GM19025 (cell line): ENCODE results near the gene GARNL3.

Source experiments
- ATAC-seq: cut with Tn5 transposase; IDR thresholded peaks from one replicate; pipeline ENCODE4 v1.9.1; 2021; ENCODE audit warnings: mild to moderate bottlenecking, low read depth, moderate library complexity; ENCODE audit not compliant: unreplicated experiment

The GARNL3 gene

DNA sequence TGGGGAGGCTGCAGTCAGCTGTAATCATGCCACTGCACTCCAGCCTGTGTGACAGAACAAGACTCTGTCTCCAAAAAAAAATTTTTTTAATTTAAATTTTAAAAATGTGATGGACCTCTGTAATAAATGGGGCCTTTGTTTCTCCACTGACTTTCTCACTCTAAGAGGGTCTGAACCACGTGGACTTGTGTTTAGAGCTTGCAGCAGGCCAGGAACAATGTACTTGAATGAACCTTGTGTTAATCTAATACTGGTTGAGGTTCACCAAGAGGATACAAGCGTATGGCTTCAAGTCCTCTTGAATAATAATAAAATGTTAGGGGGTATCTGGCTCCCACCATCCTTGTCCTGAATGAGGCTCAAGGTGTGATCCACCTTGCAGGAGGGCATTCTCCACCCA, 118.0 kb downstream of the GARNL3 start:
- no peak for ATAC-seq

DNA sequence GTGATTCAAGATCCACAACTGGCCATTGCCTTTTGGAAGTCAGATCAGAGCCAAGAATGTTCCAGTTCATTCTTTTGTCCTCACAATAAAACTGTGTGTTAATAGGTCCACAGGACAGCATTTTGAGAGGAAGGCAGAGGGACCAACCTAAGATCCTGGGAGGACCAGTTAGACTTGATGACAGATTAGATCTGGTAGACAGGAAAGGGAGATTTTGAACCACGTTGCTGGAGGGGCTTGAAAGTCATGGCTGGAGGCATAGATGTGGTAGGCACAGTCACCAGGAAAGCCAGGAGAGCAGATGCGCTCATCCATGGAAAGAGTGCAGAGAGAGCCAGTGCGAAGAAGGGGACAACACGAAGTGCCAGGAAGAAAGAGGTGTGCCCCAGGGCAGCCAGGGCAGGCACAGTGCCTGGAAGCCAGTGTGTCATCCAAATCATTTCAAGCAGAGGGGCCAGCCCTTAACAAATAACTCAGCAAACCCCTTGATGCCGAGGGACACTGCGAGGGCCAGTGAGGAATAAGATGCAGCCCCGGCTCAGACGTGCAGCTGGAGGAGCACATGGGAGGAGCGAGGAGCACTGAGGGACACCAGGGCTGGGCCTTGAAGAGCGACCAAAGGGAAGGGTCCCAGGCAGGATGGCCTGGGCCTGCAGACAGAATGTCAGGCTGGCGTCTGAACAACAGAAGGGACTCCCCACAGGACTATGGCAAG, 119.6 kb downstream of the GARNL3 start:
- no peak for ATAC-seq

- no peak for ATAC-seq
Observed at GRCh38 chr9:127384901-127385300, 120.3 kb downstream of the GARNL3 start.

GRCh38 chr9:127386249-127386648, 121.7 kb downstream of the GARNL3 start:
- no peak for ATAC-seq

DNA sequence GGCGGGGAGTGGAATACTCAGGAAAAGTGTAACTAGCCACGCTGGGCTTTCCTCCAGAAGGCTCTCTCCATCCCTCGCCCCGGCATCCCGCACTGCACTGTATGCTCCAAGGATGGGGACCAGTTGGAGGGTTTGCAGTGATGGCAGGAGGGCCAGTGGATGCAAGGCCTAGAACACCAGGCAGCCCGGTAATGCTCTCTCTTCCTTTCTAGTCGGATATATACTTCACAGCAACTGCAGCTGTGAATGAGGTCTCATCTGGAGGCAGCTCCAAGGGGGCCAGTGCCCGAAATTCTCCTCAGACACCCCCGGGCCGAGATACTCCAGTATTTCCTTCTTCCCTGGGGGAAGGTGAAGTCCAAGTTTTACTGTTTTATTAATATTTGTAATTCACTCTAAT, 122.4 kb downstream of the GARNL3 start:
- ATAC-seq = no peak

DNA sequence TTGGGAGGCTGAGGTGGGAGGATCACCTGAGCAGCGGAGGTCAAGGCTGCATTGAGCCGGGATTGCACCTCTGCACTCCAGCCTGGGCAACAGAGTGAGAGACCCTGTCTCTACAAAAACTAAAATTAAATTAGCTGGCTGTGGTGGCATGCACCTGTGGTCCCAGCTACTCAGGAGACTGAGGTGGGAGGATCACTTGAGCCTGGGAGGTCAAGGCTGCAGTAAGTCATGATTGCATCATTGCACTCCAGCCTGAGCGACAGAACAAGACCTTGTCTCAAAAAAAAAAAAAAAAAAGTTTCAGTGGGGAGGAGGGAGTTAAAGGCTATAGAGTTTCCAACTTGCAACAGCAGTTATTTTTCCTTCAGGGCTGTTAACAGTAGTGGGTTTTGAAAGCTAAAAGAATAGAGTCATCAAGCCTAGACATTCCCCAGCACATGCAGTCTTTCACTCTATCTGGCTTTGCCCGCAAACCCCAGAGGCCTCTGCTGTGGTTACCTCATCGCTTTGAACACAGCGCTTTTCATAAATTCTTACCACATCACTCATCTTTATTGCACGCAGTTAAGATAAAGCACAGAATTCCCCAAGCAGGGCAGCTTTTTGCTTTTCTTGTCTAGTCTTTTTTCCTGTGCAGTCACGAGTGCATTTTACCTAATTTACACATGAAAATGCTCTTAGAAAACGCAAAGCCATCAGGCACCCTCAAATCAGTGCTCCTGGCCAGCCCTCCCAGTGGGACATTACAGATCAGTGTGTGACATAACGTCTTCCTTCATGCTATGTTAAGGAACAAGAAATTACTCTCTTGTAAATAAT, 123.7 kb downstream of the GARNL3 start:
- peak; percentile 71 for ATAC-seq

DNA sequence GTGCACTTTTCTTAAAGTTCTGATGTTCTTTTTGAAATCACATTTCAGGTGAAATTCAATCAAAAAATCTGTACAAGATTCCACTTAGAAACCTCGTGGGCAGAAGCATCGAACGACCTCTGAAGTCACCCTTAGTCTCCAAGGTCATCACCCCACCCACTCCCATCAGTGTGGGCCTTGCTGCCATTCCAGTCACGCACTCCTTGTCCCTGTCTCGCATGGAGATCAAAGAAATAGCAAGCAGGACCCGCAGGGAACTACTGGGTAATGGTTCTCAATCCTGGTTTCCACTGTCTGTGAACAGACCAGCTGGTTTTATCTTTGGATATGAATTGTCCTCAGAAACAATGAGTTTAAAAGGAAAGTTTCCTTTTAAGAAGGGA, 124.3 kb downstream of the GARNL3 start:
- no peak for ATAC-seq

GRCh38 chr9:127389381-127390247, 125.0 kb downstream of the GARNL3 start:
- ATAC-seq = no peak

- ATAC-seq = no peak
Observed at GRCh38 chr9:127390248-127390545, 125.6 kb downstream of the GARNL3 start.

DNA sequence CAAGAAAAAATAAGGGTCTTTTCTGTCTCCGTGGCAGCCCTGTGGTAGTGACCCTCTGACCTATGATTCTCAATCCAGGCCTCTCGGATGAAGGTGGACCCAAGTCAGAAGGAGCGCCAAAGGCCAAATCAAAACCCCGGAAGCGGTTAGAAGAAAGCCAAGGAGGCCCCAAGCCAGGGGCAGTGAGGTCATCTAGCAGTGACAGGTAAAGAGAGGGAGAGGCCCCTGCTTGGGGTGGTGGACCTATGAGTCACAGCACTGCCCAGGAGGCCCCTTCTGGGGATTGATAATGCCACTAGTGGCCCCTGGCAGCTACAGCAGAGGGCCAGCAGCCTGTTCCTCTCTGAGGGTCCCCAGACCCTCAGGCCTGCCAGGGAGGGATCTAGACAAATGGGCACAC, 126.0 kb downstream of the GARNL3 start:
- ATAC-seq = no peak

DNA sequence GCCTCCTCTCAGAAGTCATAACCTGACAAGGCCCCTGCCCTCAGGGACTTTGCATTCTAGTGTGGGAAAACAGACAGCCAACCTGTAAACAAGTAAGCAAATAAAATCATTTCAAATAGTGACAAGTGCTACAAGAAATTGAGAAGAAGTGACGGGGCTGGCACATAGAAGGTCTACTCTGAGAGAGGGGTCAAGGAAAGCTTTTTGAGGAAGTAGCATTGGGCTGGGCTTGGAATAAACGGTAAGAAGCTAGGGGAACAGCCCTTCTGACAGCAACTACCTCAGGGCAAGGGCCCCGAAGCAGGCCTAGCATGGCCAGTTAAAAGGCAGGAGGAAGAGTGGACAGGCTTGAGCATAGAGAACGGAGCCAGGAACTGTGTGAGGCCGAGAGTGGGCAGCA, 127.6 kb downstream of the GARNL3 start:
- no peak for ATAC-seq

- ATAC-seq = no peak
Observed at GRCh38 chr9:127392976-127393375, 128.4 kb downstream of the GARNL3 start.

DNA sequence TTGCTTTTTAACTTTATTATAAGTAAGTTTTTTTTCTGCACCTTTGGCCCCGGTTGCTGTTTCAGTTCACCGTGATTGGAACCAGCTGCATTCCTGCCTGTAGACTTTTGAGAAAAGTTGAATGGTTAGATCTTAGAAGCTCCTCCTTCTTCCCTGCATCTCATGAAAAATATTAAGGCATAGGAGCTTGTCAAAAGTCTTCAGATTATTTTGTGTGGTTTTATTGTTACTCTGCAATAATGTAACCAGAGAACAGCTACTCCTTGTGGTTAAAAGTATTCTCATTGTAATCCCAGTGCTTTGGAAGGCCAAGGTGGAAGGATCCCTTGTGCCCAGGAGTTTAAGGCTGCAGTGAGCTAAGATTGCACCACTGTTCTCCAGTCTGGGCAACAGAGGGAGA, 129.1 kb downstream of the GARNL3 start:
- ATAC-seq = no peak

DNA sequence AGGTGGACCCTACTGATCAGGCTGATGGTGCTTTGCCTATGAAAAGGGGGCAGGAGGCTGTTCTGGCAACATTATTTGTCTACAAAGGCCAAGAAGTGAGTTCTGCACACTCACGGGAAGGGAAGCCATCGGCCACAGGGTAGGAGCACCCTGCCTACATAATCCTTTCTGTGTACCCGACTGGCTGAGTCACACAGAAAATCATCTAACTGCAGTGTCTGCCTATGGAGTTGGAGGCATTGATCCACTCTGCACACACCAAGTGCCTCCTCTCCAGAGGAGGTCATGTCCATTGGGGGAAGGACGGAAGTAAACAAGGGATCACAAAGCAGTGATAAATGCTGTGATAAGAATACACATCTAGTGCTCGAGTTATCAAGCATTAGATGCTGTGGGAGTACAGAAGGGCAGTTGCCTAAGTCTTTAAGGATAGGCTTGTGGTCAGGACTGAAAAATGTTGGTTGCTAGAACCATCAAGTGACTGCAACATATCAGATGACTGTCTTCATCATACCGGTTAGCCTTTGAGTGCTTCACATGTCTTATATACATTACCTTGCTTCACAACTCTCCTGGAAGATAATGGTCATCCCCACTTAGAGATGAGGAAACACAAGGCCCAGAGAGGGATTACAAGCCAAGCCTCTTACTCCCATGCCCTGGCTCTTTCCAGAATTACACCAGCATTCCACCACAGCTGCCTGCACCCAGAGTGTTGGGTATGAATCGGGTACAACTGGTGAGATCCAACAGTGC, 131.1 kb downstream of the GARNL3 start:
- ATAC-seq = no peak

GRCh38 chr9:127396253-127396807, 131.8 kb downstream of the GARNL3 start:
- no peak for ATAC-seq

GRCh38 chr9:127396808-127397645, 132.5 kb downstream of the GARNL3 start, which contains the start of gene SLC2A8:
TSS of gene SLC2A8 (plus strand) at chr9:127397169. CDS start at chr9:127397231, 62 bp downstream.
- peak; percentile 96 for ATAC-seq

DNA sequence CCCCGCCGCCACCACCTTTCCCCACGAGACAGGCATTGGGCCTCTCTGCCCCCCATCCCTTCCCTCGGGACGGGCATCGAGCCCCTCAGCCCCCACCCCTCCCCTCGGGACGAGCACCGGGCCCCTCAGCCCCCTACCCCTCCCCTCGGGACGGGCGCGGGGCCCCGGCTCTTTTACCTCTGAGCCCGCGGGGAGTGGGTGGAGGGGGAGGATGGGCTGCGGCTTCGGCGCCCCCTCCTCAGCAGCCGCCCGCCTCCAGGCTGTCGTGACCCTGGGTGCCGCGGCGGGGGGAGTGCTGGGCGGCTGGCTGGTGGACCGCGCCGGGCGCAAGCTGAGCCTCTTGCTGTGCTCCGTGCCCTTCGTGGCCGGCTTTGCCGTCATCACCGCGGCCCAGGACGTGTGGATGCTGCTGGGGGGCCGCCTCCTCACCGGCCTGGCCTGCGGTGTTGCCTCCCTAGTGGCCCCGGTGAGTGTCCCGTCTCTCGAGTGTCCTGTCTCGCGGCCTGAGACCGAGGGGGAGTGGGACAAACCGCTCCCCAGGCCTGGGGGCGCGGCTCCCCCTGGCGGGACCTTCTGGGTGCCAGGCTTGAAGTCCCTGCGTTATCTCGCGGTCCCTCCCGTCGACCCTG, 133.2 kb downstream of the GARNL3 start:
- ATAC-seq = no peak

DNA sequence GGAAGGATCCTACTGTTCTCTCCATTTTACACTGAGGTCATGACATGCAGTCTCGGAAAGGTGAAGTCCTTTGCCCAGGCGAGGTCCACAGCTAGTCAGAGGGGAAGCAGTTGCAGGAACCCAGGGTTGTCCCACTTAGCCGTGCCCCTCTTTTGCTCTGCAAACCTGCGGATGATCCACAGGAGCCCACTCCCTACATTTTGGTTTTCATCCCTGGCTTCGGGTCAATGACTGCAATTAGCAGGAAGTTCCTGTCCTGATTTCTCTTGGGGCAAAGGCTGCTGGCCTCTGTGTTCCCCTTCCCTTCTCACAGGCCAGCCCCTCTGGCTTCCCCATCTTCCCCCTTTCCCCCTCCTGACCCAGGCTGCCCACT, 133.7 kb downstream of the GARNL3 start:
- no peak for ATAC-seq
